Neural cell (in vitro differentiated cells): ENCODE results near the gene TBC1D10A. TPM values are rescaled to one million over a fixed set of nuclear protein-coding genes. Genes with fewer than 3 reads are reported as not detected.
A peak's percentile ranks its signal among the peaks of the same experiment; 100 is the strongest.

Experiments
- H2AFZ ChIP-seq: fragments of 200-600, 300-800 bp; sonication (generic), shearing (Covaris generic); 2 replicates; pipeline ENCODE4 v1.6.0; 2014; ENCODE audit warnings: low read depth, mild to moderate bottlenecking, antibody characterized with exemption, low read length, moderate library complexity
- H3F3A ChIP-seq: fragments of 200-600 bp; shearing (Covaris generic); 2 replicates; pipeline ENCODE4 v1.6.1; 2016; ENCODE audit warnings: mild to moderate bottlenecking, moderate library complexity, mixed read lengths, antibody characterized with exemption, low read length; ENCODE audit not compliant: insufficient read depth, poor library complexity, severe bottlenecking
- H3K27ac ChIP-seq: fragments of 200-600, 300-800 bp; sonication (generic), shearing (Covaris generic); 2 replicates; pipeline ENCODE4 v1.5.1; 2014; ENCODE audit warnings: mild to moderate bottlenecking, low read length, moderate library complexity
- H3K27me3 ChIP-seq: fragments of 300-800, 200-600 bp; sonication (generic), shearing (Covaris generic); 2 replicates; pipeline ENCODE4 v1.6.0; 2014; ENCODE audit warnings: mild to moderate bottlenecking, low read depth, low read length, moderate library complexity; ENCODE audit not compliant: insufficient read depth
- H3K36me3 ChIP-seq: fragments of 300-800, 200-600 bp; sonication (generic), shearing (Covaris generic); 2 replicates; pipeline ENCODE4 v1.5.1; 2014; ENCODE audit warnings: mild to moderate bottlenecking, antibody characterized with exemption, low read length, moderate library complexity; ENCODE audit not compliant: insufficient read depth
- H3K4me2 ChIP-seq: fragments of 300-800, 200-600 bp; sonication (generic), shearing (Covaris generic); 2 replicates; pipeline ENCODE4 v1.6.0; 2014; ENCODE audit warnings: mild to moderate bottlenecking, low read length
- H3K4me3 ChIP-seq: fragments of 300-800, 200-600 bp; sonication (generic), shearing (Covaris generic); 2 replicates; pipeline ENCODE4 v1.5.1; 2014; ENCODE audit warnings: mild to moderate bottlenecking, low read length, moderate library complexity
- H3K79me2 ChIP-seq: fragments of 200-600 bp; shearing (Covaris generic); replicated peaks from 2 replicates; pipeline ENCODE4 v1.6.0; 2014; ENCODE audit warnings: mild to moderate bottlenecking, low read length, moderate library complexity; ENCODE audit not compliant: insufficient read depth
- H3K9ac ChIP-seq: fragments of 300-800, 200-600 bp; sonication (generic), shearing (Covaris generic); 2 replicates; pipeline ENCODE4 v1.6.1; 2016; ENCODE audit warnings: mild to moderate bottlenecking, low read length, mixed read lengths
- H3K9me2 ChIP-seq: fragments of 200-600 bp; shearing (Covaris generic); 2 replicates; pipeline ENCODE4 v1.6.1; 2016; ENCODE audit warnings: mild to moderate bottlenecking, low read length, mixed read lengths; ENCODE audit not compliant: insufficient read depth
- H3K9me3 ChIP-seq: fragments of 200-600, 300-800 bp; sonication (generic), shearing (Covaris generic); 2 replicates; pipeline ENCODE4 v1.6.1; 2016; ENCODE audit warnings: mild to moderate bottlenecking, mixed run types, low read length, moderate library complexity, mixed read lengths
- H4K20me1 ChIP-seq: fragments of 200-600 bp; shearing (Covaris generic); 2 replicates; pipeline ENCODE4 v1.6.1; 2016; ENCODE audit warnings: mild to moderate bottlenecking, mixed run types; ENCODE audit not compliant: insufficient read depth
- CTCF ChIP-seq: fragments of 450-650 bp; IDR thresholded peaks from 2 replicates; pipeline ENCODE4 v1.5.1; 2014; ENCODE audit warnings: antibody characterized with exemption, mild to moderate bottlenecking, moderate library complexity; ENCODE audit not compliant: poor library complexity, severe bottlenecking
- EP300 ChIP-seq: fragments of 450-650 bp; conservative IDR thresholded peaks from 2 replicates; pipeline ENCODE4 v1.6.1; 2014; ENCODE audit warnings: antibody characterized with exemption, mild to moderate bottlenecking, moderate library complexity; ENCODE audit not compliant: poor library complexity, severe bottlenecking
- EZH2 ChIP-seq: fragments of 200-600, 300-800 bp; shearing (Covaris generic), sonication (generic); IDR thresholded peaks from 2 replicates; pipeline ENCODE4 v1.6.1; 2014; ENCODE audit warnings: antibody characterized with exemption, low read length, borderline replicate concordance, mild to moderate bottlenecking; ENCODE audit not compliant: insufficient read depth, poor library complexity, severe bottlenecking
- MXI1 ChIP-seq: fragments of 450-650 bp; conservative IDR thresholded peaks from 2 replicates; pipeline ENCODE4 v1.6.1; 2014; ENCODE audit warnings: antibody characterized with exemption, mild to moderate bottlenecking; ENCODE audit not compliant: poor library complexity, severe bottlenecking
- POLR2AphosphoS5 ChIP-seq: IDR thresholded peaks from 2 replicates; pipeline ENCODE4 v1.6.1; 2012
- RAD21 ChIP-seq: fragments of 450-650 bp; conservative IDR thresholded peaks from 2 replicates; pipeline ENCODE4 v1.6.1; 2014; ENCODE audit warnings: antibody characterized with exemption, mild to moderate bottlenecking, moderate library complexity
- REST ChIP-seq: IDR thresholded peaks from 2 replicates; pipeline ENCODE4 v1.6.1; 2012; ENCODE audit warnings: borderline replicate concordance
- SMC3 ChIP-seq: fragments of 450-650 bp; conservative IDR thresholded peaks from 2 replicates; pipeline ENCODE4 v1.6.1; 2014; ENCODE audit warnings: antibody characterized with exemption, mild to moderate bottlenecking, moderate library complexity; ENCODE audit not compliant: poor library complexity
- TAF1 ChIP-seq: IDR thresholded peaks from 2 replicates; pipeline ENCODE4 v1.6.1; 2012; ENCODE audit warnings: low read depth
- polyA plus RNA-seq: library from polyadenylated mRNA; depleted of rRNA; stranded (reverse); fragments of >200 nt; gene quantifications from 2 replicates; pipeline ENCODE4 v1.2.3, GENCODE V29; 2014

Gene TBC1D10A
- polyA plus RNA-seq, 1 donor from 2014 or later: 11.9 TPM

- Histone ChIP-seq H3F3A (no peaks in the 10 kb centered on the region), H2AFZ (no peak overlapping the region), H4K20me1 (no peaks in the 10 kb centered on the region), H3K27me3 (no peaks in the 10 kb centered on the region), H3K4me3 (no peak overlapping the region), H3K9me3 (no peaks in the 10 kb centered on the region), H3K4me2 (no peak overlapping the region), H3K79me2 (no peaks in the 10 kb centered on the region), H3K9ac (no peak overlapping the region), H3K36me3 (no peaks in the 10 kb centered on the region), H3K27ac (no peak overlapping the region), H3K9me2 (no peaks in the 10 kb centered on the region)
- TF ChIP-seq SMC3 (no peak), RAD21 (no peak), REST (no peak), CTCF (no peak), EP300 (no peak), POLR2AphosphoS5 (no peak), MXI1 (no peak), TAF1 (no peak), EZH2 (no peak)
Measured at GRCh38 chr22:30263883-30264282, 62.9 kb downstream of the TBC1D10A start.

GRCh38 chr22:30262917-30263741 is 63.6 kb downstream of the TBC1D10A start:
- Histone ChIP-seq H3K36me3 (no peaks in the 10 kb centered on the region), H3F3A (no peaks in the 10 kb centered on the region), H3K9me2 (no peaks in the 10 kb centered on the region), H4K20me1 (no peaks in the 10 kb centered on the region), H2AFZ (no peak overlapping the region), H3K4me2 (no peak overlapping the region), H3K79me2 (no peaks in the 10 kb centered on the region), H3K4me3 (no peak overlapping the region), H3K9me3 (no peaks in the 10 kb centered on the region), H3K27me3 (no peaks in the 10 kb centered on the region), H3K9ac (no peak overlapping the region), H3K27ac (no peak overlapping the region)
- peak; percentile 94 for TF ChIP-seq CTCF
- peak; percentile 71 for TF ChIP-seq RAD21
- TF ChIP-seq MXI1: no peak
- TF ChIP-seq TAF1: no peak
- no peak for TF ChIP-seq POLR2AphosphoS5
- TF ChIP-seq SMC3: peak; percentile 84
